ENCODE results near the gene YPEL2.

The YPEL2 gene

GRCh38 chr17:59356543-59357218 lies 25.2 kb downstream of the YPEL2 start:
- no peak for DNase-seq (ENCODE audit: low read depth, low spot score)

GRCh38 chr17:59357219-59357697 lies 25.8 kb downstream of the YPEL2 start:
- no peak for DNase-seq (ENCODE audit: low read depth, low spot score)

- no peak for DNase-seq (ENCODE audit: low read depth, low spot score)
Observed at GRCh38 chr17:59357929-59358328, 26.5 kb downstream of the YPEL2 start.

- no peak for DNase-seq (ENCODE audit: low read depth, low spot score)
Observed at GRCh38 chr17:59361386-59361785, 29.9 kb downstream of the YPEL2 start.

- peak; percentile 77 for DNase-seq (ENCODE audit: low read depth, low spot score)
Observed at GRCh38 chr17:59361916-59362810, 30.7 kb downstream of the YPEL2 start.

GRCh38 chr17:59362811-59363205 lies 31.4 kb downstream of the YPEL2 start:
- no peak for DNase-seq (ENCODE audit: low read depth, low spot score)

GRCh38 chr17:59365383-59365981 lies 34.0 kb downstream of the YPEL2 start:
- DNase-seq (ENCODE audit: low read depth, low spot score), result no peak

- no peak for DNase-seq (ENCODE audit: low read depth, low spot score)
Observed at GRCh38 chr17:59366040-59366757, 34.7 kb downstream of the YPEL2 start.

- DNase-seq (ENCODE audit: low read depth, low spot score), result no peak
Observed at GRCh38 chr17:59366773-59367656, 35.6 kb downstream of the YPEL2 start.

- no peak for DNase-seq (ENCODE audit: low read depth, low spot score)
Observed at GRCh38 chr17:59367657-59368045, 36.2 kb downstream of the YPEL2 start.

- DNase-seq (ENCODE audit: low read depth, low spot score), result no peak
Observed at GRCh38 chr17:59368218-59368857, 36.9 kb downstream of the YPEL2 start.

GRCh38 chr17:59369031-59369975 lies 37.8 kb downstream of the YPEL2 start:
- DNase-seq (ENCODE audit: low read depth, low spot score), result no peak

GRCh38 chr17:59370593-59371299 lies 39.3 kb downstream of the YPEL2 start:
- no peak for DNase-seq (ENCODE audit: low read depth, low spot score)

- no peak for DNase-seq (ENCODE audit: low read depth, low spot score)
Observed at GRCh38 chr17:59371416-59372100, 40.1 kb downstream of the YPEL2 start.

- no peak for DNase-seq (ENCODE audit: low read depth, low spot score)
Observed at GRCh38 chr17:59372138-59372751, 40.8 kb downstream of the YPEL2 start.

- peak; percentile 69 for DNase-seq (ENCODE audit: low read depth, low spot score)
Observed at GRCh38 chr17:59373882-59374495, 42.5 kb downstream of the YPEL2 start.

GRCh38 chr17:59374612-59375011 lies 43.2 kb downstream of the YPEL2 start:
- DNase-seq (ENCODE audit: low read depth, low spot score), result no peak
